Effector CD8-positive, alpha-beta T cell (primary cell): Measurements from ENCODE around the gene PHYH.
"Not testable (repeated sequence)": the region's sequence is repeated elsewhere in the genome, so short reads cannot be mapped to it uniquely, and the experiment has no call there.

Experiments
- DNase-seq: peaks from one replicate; lab custom pipeline; 2025; lab: John Stamatoyannopoulos, UW

The PHYH gene

GRCh38 chr10:13321576-13321975 is 21.7 kb upstream of the PHYH start:
- DNase-seq, result no peak

DNA sequence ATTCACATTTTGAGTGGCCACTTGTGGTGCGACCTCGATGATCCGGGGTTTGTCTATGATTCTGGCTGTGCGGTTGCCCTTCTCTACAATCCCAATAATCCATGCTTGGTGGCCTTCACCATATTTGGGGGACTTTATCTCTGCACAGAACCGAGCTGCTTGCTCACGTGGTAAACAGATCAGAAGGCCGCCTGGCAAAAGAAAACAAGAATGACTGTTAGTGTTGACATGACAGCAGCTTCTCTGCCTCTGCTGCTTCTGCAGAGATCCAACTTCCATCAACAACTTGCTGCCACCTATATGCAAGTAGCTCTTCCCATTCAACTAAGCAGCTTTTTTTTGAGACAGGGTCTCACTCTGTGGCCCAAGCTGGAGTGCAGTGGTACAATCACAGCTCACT is 19.3 kb upstream of the PHYH start:
- DNase-seq, result no peak

GRCh38 chr10:13317474-13317873 is 17.6 kb upstream of the PHYH start:
- DNase-seq, result no peak

- DNase-seq, result no peak
Observed at GRCh38 chr10:13316635-13317311, 16.9 kb upstream of the PHYH start.

DNA sequence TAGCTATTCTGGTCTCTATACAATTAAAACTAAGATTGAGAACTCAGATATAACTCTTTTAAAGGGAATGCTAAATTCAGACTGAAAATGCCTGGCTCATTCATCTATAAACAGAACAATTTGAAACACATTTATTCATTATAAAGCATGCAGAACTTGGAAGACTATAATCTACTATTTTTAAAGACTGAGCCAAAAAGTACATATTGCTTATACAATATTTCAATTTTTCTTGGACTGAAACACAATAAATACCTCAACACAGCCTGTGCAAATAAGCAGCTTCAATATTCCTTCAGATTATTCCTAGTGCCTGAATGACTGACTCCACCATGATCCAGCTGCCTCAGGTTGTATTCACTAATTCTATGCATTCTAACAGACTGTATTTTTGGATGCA is 15.5 kb upstream of the PHYH start:
- DNase-seq, result no peak

DNA sequence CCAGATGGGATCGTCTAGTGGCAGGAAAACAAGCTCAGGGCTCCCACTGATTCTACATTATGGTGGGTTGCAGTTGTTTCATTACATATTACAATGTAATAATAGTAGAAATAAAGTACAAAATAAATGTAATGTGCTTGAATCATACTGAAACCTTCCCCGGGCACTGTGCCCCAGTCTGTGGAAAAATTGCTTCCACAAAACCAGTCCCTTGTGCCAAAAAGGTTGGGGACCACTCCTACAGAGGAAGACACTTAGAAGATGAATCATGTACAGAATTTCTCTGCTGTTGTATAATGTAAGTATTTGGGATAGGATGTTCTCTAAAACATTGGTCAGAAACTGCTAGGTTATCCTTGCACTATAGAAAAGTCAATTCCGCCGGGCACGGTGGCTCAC is 11.3 kb upstream of the PHYH start:
- no peak for DNase-seq

- DNase-seq, result no peak
Observed at GRCh38 chr10:13310518-13311176, 10.8 kb upstream of the PHYH start.

GRCh38 chr10:13309792-13310191 is 9.9 kb upstream of the PHYH start:
- no peak for DNase-seq

- no peak for DNase-seq
Observed at GRCh38 chr10:13308096-13308495, 8.2 kb upstream of the PHYH start.

DNA sequence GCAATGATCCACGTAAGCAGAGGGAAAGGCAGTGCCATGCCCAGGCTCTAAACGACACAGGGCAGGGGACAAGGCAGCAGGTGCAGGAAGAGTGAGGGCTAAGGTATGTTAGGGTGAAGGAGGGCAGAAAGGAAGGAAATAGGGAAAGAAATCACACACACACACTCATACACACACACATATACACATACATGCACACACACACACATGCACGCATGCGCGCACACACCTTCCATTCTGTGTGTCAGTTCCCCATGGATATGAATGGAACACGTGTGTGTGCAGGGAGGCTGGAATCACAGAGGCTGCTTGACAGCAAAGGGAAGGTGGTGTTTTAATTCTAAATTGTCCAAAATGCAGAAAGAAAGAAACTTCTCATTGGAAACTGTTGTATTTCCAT is 6.2 kb upstream of the PHYH start:
- DNase-seq, result no peak

GRCh38 chr10:13302821-13303555 is 3.1 kb upstream of the PHYH start:
- DNase-seq, result no peak

GRCh38 chr10:13298748-13299436 is 972 bp downstream of the PHYH start:
- no peak for DNase-seq

DNA sequence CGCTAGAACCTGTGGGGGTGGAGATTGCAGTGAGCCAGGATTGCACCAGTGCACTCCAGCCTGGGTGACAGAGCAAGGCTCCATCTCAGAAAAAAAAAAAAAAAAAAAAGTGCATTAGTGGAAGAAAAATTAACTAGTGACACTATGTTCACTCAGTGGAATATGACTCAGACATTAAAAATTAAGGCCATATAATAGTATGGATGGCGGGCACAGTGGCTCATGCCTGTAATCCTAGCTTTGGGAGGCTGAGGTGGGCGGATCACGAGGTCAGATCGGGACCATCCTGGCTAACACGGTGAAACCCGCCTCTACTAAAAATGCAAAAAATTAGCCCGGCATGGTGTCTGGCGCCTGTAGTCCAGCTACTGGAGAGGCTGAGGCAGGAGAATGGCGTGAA is 3.4 kb downstream of the PHYH start:
- DNase-seq, result no peak

- no peak for DNase-seq
Observed at GRCh38 chr10:13294784-13295183, 5.1 kb downstream of the PHYH start.

- DNase-seq, result no peak
Observed at GRCh38 chr10:13291821-13292773, 7.8 kb downstream of the PHYH start.

GRCh38 chr10:13291061-13291460 is 8.8 kb downstream of the PHYH start:
- DNase-seq, result no peak

DNA sequence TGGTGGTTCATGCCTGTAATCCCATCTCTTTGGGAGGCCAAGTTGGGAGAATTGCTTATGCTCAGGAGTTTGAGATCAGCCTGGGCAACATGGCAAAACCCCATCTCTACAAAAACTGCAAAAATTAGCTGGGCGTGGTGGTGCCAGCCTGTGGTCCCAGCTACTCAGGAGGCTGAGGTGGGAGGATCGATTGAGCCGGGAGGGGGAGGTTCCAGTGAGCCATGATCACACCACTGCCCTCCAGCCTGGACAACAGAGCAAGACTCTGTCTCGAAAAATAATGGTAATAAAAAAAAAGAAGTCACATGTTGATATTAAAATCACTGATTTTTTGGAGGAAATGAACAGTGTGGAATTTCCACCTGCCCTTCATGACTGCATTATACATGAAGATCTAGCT is 15.8 kb downstream of the PHYH start:
- DNase-seq, result no peak

DNA sequence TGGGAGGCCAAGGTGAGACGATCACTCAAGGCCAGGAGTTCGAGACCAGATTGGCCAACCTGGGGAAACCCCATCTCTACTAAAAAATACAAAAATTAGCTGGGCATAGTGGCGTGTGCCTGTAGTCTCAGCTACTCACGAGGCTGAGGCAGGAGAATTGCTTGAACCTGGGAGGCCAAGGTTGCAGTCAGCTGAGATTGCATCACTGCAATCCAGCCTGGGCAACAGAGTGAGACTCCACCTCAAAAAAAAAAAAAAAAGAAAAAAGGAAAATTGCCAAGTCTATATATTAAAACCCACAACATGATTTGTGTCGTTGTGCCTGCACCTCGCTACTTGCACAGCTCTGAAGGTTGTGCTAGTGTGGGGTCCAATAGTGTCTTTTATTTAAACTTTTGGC is 17.5 kb downstream of the PHYH start:
- not testable (repeated sequence) for DNase-seq

- DNase-seq, result no peak
Observed at GRCh38 chr10:13276749-13277365, 23.0 kb downstream of the PHYH start.

DNA sequence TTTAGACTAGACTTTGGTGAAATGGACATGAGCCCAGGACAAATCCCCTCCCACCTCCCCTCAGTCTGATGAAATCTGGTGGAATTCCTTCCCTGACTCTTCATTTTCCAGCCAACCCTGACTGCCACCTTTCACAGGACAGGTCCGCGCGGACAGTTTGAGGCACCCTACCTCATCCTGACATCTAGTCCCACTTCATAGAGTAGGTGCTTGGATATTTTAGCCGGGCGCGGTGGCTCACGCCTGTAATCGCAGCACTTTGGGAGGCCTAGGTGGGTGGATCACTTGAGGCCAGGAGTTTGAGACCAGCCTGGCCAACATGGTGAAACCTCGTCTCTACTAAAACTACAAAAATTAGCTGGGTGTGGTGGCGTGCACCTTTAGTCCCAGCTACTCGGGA is 23.7 kb downstream of the PHYH start:
- DNase-seq, result not testable (repeated sequence)

- no peak for DNase-seq
Observed at GRCh38 chr10:13272164-13272571, 27.7 kb downstream of the PHYH start.
